ENCODE data around the gene SLC1A5. TPM values are rescaled to one million over a fixed set of nuclear protein-coding genes. Genes with fewer than 3 reads are reported as not detected.

The SLC1A5 gene
- total RNA-seq, 4 donors from 2014 or later = 76.8 to 107 (median 83.4) TPM

- H3K4me3 ChIP-seq = no peak overlapping the region
- H3K9me3 ChIP-seq = no peaks in the 10 kb centered on the region
- no peak for DNase-seq (ENCODE audit: low spot score in 2 of 2)
- H3K27ac ChIP-seq = peak overlapping the region in 2 of 4 donors; percentile 41 to 69
- 64 to 69% methylated on average over 11 of the region's 11 CpGs for whole genome bisulfite sequencing, 2 donors
- no peaks in the 10 kb centered on the region for H3K27me3 ChIP-seq
- H3K36me3 ChIP-seq = peaks cover 0 to 85% (median 13%) of the 10 kb centered on the region in 3 donors
- TF ChIP-seq CTCF (IDR thresholded peaks at IDR 0.05) (peak in 1 of 5 experiments; percentile 3), POLR2A (IDR thresholded peaks at IDR 0.05) (no peak)
- H3K4me1 ChIP-seq = peaks cover 0 to 89% (median 16%) of the 10 kb centered on the region in 4 donors
Observed at GRCh38 chr19:46733690-46734292, 54.6 kb downstream of the SLC1A5 start.

GRCh38 chr19:46732966-46733689, 55.3 kb downstream of the SLC1A5 start:
- peak in 1 of 5 experiments; percentile 22 for TF ChIP-seq CTCF (IDR thresholded peaks at IDR 0.05)
- no peak for TF ChIP-seq POLR2A (IDR thresholded peaks at IDR 0.05)
- TF ChIP-seq EP300 (IDR thresholded peaks at IDR 0.05) = peak in 1 of 2 donors; percentile 59
- no peak for DNase-seq (ENCODE audit: low spot score in 2 of 2)
- Histone ChIP-seq H3K36me3 (peaks cover 0 to 89% (median 13%) of the 10 kb centered on the region in 3 donors), H3K9me3 (no peaks in the 10 kb centered on the region), H3K27ac (peak overlapping the region in 3 of 4 donors; percentile 34 to 69 (median 41)), H3K4me3 (no peak overlapping the region), H3K27me3 (no peaks in the 10 kb centered on the region), H3K4me1 (peaks cover 0 to 89% (median 16%) of the 10 kb centered on the region in 4 donors)
- WGBS, 2 donors = 70 to 77% methylated on average over 22 to 23 of the region's 23 CpGs

GRCh38 chr19:46732172-46732938, 56.0 kb downstream of the SLC1A5 start:
- Histone ChIP-seq H3K4me3 (no peak overlapping the region), H3K4me1 (peaks cover 0 to 90% (median 16%) of the 10 kb centered on the region in 4 donors), H3K36me3 (peaks cover 0 to 89% (median 17%) of the 10 kb centered on the region in 3 donors), H3K27ac (peak overlapping the region in 2 of 4 donors; percentile 41 to 69), H3K27me3 (no peaks in the 10 kb centered on the region), H3K9me3 (no peaks in the 10 kb centered on the region)
- 79 to 85% methylated on average over 28 of the region's 28 CpGs for WGBS, 2 donors
- DNase-seq (ENCODE audit: low spot score in 2 of 2) = no peak
- no peak for TF ChIP-seq POLR2A (IDR thresholded peaks at IDR 0.05)
- TF ChIP-seq EP300 (IDR thresholded peaks at IDR 0.05) = no peak
- no peak for TF ChIP-seq CTCF (IDR thresholded peaks at IDR 0.05)

GRCh38 chr19:46731584-46731983, 56.8 kb downstream of the SLC1A5 start:
- 63 to 72% methylated on average over 14 of the region's 14 CpGs for WGBS, 2 donors
- Histone ChIP-seq H3K27ac (peak overlapping the region in 2 of 4 donors; percentile 41 to 69), H3K36me3 (peaks cover 0 to 89% (median 20%) of the 10 kb centered on the region in 3 donors), H3K9me3 (no peaks in the 10 kb centered on the region), H3K27me3 (no peaks in the 10 kb centered on the region), H3K4me1 (peaks cover 0 to 90% (median 16%) of the 10 kb centered on the region in 4 donors), H3K4me3 (no peak overlapping the region)
- DNase-seq (ENCODE audit: low spot score in 2 of 2) = no peak
- no peak for TF ChIP-seq CTCF (IDR thresholded peaks at IDR 0.05)

Data from tibial nerve (tissue), 4 donors.